Fibroblast of pulmonary artery (primary cell): ENCODE results near the gene NAXE.

Experiments
- DNase-seq: peaks from one replicate; pipeline ENCODE4 v3.0.0-alpha.2; 2010; ENCODE audit warnings: low read depth
- H3K4me3 ChIP-seq: replicated peaks from 2 replicates; pipeline ENCODE4 v1.5.1; 2011; ENCODE audit warnings: low read depth, mild to moderate bottlenecking, control low read depth, low read length, moderate library complexity
- TF ChIP-seq, protein P1 (sequence below): IDR thresholded peaks from 2 replicates; pipeline ENCODE4 v1.5.1; 2011; ENCODE audit warnings: mild to moderate bottlenecking, control low read depth, low read length, inconsistent platforms; ENCODE audit errors: missing control alignments

Gene NAXE

DNA sequence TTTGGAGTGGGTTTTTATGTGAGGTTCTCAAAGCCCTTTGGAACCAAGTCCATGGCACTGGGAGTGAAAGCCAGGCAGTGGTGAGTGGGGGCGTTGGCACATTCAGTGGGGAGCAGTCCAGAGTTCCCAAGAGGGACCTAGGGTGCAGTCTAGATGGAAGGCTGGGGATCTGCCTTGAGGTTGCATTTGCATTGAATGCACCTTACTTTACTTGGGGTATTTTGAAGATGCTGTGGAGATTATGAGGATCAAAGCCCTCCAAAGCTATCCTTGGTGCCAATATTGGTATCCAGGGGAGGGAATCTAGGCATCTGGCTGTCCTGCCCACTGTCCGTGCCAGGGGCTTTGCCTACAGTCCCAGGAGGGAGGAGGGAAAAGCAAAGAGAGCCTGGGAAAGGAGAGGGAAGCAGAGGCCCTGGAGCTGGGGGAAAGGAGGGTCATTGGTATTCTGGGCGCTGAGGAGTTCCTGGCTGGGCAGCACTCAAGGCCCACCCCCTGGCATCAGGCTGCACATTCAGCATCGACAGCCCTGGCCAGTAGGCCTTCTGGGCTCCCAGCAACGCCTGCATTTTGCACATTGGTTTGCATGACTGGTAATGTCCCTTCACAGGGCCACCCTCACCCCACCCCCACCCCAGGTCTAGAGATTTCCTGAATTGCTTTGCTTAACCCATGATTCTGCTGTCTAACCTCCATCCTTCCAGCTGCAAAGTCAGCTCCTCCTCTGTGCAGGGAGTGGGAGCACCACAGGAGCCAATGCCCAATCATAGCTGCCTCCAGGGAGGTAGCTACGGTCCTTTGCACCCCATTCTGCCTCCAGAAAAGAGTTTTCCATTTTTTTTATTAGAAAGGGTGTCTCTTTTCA lies 49.5 kb downstream of the NAXE start:
- no peak overlapping the region for H3K4me3 ChIP-seq
- TF ChIP-seq, protein P1, sequence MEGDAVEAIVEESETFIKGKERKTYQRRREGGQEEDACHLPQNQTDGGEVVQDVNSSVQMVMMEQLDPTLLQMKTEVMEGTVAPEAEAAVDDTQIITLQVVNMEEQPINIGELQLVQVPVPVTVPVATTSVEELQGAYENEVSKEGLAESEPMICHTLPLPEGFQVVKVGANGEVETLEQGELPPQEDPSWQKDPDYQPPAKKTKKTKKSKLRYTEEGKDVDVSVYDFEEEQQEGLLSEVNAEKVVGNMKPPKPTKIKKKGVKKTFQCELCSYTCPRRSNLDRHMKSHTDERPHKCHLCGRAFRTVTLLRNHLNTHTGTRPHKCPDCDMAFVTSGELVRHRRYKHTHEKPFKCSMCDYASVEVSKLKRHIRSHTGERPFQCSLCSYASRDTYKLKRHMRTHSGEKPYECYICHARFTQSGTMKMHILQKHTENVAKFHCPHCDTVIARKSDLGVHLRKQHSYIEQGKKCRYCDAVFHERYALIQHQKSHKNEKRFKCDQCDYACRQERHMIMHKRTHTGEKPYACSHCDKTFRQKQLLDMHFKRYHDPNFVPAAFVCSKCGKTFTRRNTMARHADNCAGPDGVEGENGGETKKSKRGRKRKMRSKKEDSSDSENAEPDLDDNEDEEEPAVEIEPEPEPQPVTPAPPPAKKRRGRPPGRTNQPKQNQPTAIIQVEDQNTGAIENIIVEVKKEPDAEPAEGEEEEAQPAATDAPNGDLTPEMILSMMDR: no peak
- no peak for DNase-seq

DNA sequence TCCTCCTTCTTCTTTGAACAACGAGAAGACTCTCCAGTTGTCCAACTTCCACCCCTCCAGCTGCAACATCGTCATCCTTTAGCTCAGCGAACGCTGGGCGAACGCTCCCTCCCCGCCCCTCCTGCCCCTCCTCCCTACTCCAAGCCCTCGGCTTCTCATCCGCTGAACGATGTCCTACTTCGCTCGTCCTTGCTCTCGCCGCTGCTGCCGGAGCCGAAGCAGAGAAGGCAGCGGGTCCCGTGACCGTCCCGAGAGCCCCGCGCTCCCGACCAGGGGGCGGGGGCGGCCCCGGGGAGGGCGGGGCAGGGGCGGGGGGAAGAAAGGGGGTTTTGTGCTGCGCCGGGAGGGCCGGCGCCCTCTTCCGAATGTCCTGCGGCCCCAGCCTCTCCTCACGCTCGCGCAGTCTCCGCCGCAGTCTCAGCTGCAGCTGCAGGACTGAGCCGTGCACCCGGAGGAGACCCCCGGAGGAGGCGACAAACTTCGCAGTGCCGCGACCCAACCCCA lies 50.2 kb downstream of the NAXE start, which contains the start of gene BCAN:
BCAN (plus strand) TSS at position 357 of the 504 bp plus-strand sequence. CDS start 3,938 bp downstream, outside the sequence.
- DNase-seq: peak; percentile 31
- TF ChIP-seq, protein P1: no peak

DNA sequence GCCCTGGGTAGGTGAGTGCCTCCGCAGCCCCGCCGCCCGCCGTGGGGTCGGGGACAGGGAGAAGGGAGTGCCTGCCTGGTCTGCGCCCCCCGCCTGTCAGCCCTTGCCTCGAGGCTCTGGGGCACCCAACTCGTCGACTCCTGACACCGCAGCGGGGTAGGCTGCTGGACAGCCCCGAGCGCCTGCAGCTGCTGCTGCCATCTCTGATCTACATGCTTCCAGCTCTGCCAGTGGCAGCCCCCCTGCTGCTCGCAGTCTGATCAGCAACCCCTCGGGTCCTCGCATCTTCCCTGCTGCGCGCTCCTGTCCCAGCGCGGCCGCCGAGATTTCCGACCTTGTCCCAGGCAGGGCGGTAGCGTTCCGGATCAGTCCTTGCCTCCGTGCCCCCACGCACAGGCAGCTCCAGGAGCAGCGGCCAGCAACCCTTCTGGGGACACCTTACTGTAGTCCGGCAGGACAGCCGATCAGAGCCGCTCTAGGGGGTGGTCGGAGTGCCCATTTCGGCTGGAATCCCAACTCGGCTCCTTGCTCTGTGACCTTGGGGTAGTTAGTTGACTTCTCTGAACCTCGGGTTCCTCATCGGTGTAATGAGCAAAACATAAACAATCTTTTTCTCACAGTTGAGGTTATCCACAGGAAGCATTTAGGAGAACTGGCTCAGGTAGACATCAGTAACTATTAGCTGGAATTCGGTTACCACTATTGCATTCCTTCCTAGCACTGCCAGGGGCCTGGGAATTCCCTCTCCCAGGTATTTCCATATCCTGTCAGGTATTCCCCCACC lies 50.9 kb downstream of the NAXE start:
- H3K4me3 ChIP-seq: no peak overlapping the region
- DNase-seq: no peak
- TF ChIP-seq, protein P1: no peak

More for the DNA sequence above, 50.2 kb downstream of the NAXE start, which contains the start of gene BCAN:
- no peak within 1 kb of the TSS for H3K4me3 ChIP-seq

DNA sequence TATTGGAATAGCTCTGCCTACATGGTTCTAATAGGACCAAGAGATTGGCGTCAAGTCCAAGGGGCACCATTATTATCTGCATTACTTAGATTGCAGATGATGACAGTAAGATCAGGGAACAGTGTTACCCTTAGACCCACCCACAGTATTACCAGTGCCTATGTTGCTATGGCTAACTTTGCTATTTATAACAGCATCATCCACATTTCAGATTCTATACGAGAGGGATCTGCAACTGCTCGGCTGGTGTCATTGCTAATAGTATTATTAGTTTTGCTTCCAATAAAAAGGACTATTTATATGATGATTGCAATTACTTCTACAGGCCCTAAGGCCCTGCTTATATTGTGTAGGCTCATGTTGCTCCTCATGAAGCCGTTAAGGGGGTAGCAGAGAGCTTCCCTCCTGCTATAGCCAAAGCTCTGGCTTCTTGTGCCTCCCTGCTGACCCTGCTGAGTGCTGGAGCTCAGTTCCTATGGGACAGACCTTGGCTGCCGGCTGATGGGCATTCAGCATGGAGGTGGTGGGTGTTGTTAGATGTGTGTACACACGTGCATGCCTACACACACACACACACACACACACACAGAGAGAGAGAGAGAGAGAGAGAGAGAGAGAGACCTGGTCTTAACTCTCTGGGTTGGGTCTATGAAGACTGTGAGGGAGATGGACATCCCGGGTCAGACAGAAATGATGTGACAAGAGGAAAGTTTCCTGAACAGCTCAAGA lies 51.6 kb downstream of the NAXE start:
- H3K4me3 ChIP-seq: no peak overlapping the region
- no peak for DNase-seq
- TF ChIP-seq, protein P1: no peak

DNA sequence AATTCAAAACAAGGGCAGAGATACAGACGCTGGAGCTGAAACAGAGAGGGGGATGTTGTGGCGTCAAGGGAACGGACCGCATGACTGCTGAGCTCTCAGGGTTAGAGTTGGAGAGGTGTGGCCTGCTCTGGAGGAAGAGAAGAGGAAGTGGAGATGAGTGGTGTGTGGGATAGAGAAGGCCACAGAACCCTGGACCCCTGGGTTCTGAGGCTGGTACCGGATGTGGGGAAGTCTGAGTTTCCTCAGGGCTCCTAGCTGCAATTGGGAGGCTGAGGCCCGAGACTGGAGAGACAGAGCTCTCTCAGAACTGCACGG lies 52.2 kb downstream of the NAXE start:
- no peak overlapping the region for H3K4me3 ChIP-seq
- TF ChIP-seq, protein P1: no peak
- DNase-seq: no peak
